ENCODE results near the gene LPO.

Gene LPO

DNA sequence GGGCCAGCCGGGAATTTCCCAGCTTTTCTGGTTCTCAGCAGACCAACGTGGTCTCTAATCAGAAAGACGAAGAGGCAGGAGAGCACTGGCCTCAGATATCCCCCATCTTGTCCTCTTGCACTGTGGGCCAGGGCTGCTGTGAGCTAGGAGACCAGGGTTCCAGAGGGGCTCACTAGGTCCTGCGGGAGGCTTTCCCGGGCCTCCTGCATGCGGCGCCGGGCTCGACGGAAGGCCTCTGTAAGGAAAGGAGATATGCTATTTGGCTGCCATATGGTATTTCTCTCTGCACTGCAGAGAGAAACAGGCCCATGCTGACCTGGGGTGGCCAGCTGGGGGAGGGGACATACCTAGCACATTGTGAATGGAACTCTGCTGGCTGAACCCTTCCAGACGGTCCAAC lies 32.4 kb upstream of the LPO start:
- H3K9me3 ChIP-seq (ENCODE audit: insufficient read depth, low read depth, low read length): no peaks in the 10 kb centered on the region
- H3K27ac ChIP-seq (ENCODE audit: low read depth, low read length): no peak overlapping the region
- 89% methylated on average over 11 of the region's 11 CpGs for WGBS
- no peak overlapping the region for H3K9ac ChIP-seq (ENCODE audit: low read depth, low read length)
- H3K4me3 ChIP-seq (ENCODE audit: low read length): no peak overlapping the region
- peaks cover 34% of the 10 kb centered on the region for H3K36me3 ChIP-seq (ENCODE audit: insufficient read depth, low read length)
- H3K4me1 ChIP-seq (ENCODE audit: insufficient read depth, low read length): no peaks in the 10 kb centered on the region
- no peaks in the 10 kb centered on the region for H3K27me3 ChIP-seq (ENCODE audit: insufficient read depth, low read length)

DNA sequence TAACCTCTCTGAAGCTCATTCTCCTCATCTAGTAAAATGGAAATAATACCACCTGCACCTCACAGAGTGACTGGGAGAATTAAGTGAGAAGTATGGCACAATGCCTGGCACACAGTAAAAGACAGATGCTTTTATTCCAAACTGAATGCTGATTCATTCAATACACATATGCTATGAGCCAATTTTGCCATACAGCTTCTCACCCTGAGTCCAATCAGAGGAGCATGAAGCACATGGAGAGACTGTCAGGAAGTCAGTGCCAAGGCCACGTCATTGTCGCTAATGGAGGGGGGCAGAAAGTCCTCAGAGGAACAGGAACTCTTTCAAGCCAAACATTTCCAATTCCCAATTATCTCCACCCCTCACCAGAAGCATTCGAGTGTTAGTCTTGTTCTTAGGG lies 30.9 kb upstream of the LPO start:
- H3K4me1 ChIP-seq (ENCODE audit: insufficient read depth, low read length): no peaks in the 10 kb centered on the region
- no peaks in the 10 kb centered on the region for H3K27me3 ChIP-seq (ENCODE audit: insufficient read depth, low read length)
- no peak overlapping the region for H3K9ac ChIP-seq (ENCODE audit: low read depth, low read length)
- no peaks in the 10 kb centered on the region for H3K9me3 ChIP-seq (ENCODE audit: insufficient read depth, low read depth, low read length)
- H3K36me3 ChIP-seq (ENCODE audit: insufficient read depth, low read length): peaks cover 42% of the 10 kb centered on the region
- H3K4me3 ChIP-seq (ENCODE audit: low read length): no peak overlapping the region
- WGBS: 94% methylated on average over 3 of the region's 3 CpGs
- no peak overlapping the region for H3K27ac ChIP-seq (ENCODE audit: low read depth, low read length)

DNA sequence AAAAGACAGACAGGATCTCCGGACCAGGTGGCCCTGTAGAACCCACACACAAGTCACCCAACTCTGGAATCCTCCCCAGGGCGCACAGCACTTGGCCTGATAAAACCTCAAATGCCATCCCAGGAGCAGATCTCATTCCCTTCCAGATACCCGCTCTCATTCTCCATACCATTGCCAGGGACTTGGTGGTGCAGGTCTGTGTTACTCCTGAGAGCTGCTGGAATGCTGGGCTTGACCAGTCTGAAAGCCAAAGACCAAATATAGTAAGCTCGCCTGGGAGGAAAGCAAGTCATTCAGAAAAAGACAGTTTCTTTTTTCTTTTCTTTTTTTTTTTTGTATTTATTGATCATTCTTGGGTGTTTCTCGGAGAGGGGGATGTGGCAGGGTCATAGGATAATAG lies 30.0 kb upstream of the LPO start:
- Histone ChIP-seq H3K9ac (ENCODE audit: low read depth, low read length) (no peak overlapping the region), H3K9me3 (ENCODE audit: insufficient read depth, low read depth, low read length) (no peaks in the 10 kb centered on the region), H3K4me3 (ENCODE audit: low read length) (no peak overlapping the region), H3K27ac (ENCODE audit: low read depth, low read length) (no peak overlapping the region), H3K36me3 (ENCODE audit: insufficient read depth, low read length) (peaks cover 51% of the 10 kb centered on the region), H3K4me1 (ENCODE audit: insufficient read depth, low read length) (no peaks in the 10 kb centered on the region), H3K27me3 (ENCODE audit: insufficient read depth, low read length) (no peaks in the 10 kb centered on the region)
- 95% methylated on average over 4 of the region's 5 CpGs for WGBS

DNA sequence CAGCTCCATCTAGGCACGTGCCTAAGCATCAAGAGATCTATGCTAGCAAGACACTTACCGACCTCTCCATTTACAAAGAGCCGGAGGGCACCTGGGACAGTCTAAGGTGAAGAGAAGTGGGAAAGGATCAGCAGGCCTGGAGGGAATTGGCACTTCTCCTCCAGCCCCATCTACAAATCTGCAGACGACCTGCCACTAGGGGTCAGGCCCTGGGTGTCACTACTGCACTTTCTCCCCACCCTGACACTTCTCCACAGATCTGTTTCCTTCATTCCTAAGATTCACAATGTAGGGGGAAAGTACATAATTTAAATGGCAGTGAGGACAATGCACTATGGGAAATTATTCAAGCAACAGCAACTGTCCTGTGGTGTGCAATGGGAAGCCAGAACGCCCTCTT lies 27.5 kb upstream of the LPO start:
- peaks cover 65% of the 10 kb centered on the region for H3K36me3 ChIP-seq (ENCODE audit: insufficient read depth, low read length)
- no peak overlapping the region for H3K4me3 ChIP-seq (ENCODE audit: low read length)
- no peaks in the 10 kb centered on the region for H3K9me3 ChIP-seq (ENCODE audit: insufficient read depth, low read depth, low read length)
- no peaks in the 10 kb centered on the region for H3K27me3 ChIP-seq (ENCODE audit: insufficient read depth, low read length)
- H3K27ac ChIP-seq (ENCODE audit: low read depth, low read length): no peak overlapping the region
- no peak overlapping the region for H3K9ac ChIP-seq (ENCODE audit: low read depth, low read length)
- H3K4me1 ChIP-seq (ENCODE audit: insufficient read depth, low read length): no peaks in the 10 kb centered on the region
- WGBS: 78% methylated on average over 5 of the region's 5 CpGs

DNA sequence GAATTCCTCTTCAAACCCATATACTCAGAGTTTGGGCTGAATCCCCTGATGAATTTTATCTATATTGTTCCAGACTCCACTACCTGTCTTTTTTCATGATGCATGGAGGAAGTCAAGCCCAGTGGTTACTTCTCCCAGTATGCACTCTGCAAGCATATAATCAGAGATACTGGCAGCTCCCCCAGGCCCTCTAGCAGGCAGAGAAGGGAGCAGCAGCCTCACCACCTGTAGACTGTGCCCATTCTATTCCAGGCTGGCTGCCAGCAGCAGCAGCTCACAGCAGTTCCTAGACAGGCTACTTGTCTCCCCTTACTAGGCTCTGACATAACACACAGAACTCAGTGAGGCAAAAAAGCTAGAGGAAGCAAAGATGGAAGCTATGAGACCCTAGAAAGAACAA lies 22.7 kb upstream of the LPO start:
- Histone ChIP-seq H3K4me1 (ENCODE audit: insufficient read depth, low read length) (no peaks in the 10 kb centered on the region), H3K27ac (ENCODE audit: low read depth, low read length) (no peak overlapping the region), H3K4me3 (ENCODE audit: low read length) (no peak overlapping the region), H3K36me3 (ENCODE audit: insufficient read depth, low read length) (peaks cover 38% of the 10 kb centered on the region), H3K9ac (ENCODE audit: low read depth, low read length) (no peak overlapping the region), H3K27me3 (ENCODE audit: insufficient read depth, low read length) (peaks cover 3% of the 10 kb centered on the region; the same call in 1 of the 2 replicates), H3K9me3 (ENCODE audit: insufficient read depth, low read depth, low read length) (no peaks in the 10 kb centered on the region)

DNA sequence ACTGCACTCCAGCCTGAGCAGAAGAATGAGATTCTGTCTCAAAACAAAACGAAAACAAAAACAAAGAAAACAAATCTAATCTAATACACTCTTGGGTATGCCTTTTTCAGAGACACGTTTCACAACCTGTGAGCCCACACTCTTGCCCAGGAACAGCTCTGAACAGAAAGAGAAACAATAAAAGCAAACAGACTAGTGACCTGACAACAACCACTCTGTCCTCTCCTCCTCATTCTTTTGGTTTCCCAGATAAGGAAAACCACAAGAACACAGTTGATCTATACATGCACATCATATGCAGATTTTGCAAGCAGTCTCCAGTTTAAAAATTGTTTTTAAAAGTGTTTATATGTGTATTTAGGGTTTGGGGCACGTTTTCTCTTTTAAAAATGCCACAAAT lies 20.6 kb upstream of the LPO start:
- Histone ChIP-seq H3K9me3 (ENCODE audit: insufficient read depth, low read depth, low read length) (no peaks in the 10 kb centered on the region), H3K4me3 (ENCODE audit: low read length) (no peak overlapping the region), H3K9ac (ENCODE audit: low read depth, low read length) (no peak overlapping the region), H3K27ac (ENCODE audit: low read depth, low read length) (no peak overlapping the region), H3K36me3 (ENCODE audit: insufficient read depth, low read length) (peaks cover 25% of the 10 kb centered on the region), H3K27me3 (ENCODE audit: insufficient read depth, low read length) (peaks cover 3% of the 10 kb centered on the region; the same call in 1 of the 2 replicates), H3K4me1 (ENCODE audit: insufficient read depth, low read length) (no peaks in the 10 kb centered on the region)
- WGBS: 89% methylated on average over 3 of the region's 3 CpGs

DNA sequence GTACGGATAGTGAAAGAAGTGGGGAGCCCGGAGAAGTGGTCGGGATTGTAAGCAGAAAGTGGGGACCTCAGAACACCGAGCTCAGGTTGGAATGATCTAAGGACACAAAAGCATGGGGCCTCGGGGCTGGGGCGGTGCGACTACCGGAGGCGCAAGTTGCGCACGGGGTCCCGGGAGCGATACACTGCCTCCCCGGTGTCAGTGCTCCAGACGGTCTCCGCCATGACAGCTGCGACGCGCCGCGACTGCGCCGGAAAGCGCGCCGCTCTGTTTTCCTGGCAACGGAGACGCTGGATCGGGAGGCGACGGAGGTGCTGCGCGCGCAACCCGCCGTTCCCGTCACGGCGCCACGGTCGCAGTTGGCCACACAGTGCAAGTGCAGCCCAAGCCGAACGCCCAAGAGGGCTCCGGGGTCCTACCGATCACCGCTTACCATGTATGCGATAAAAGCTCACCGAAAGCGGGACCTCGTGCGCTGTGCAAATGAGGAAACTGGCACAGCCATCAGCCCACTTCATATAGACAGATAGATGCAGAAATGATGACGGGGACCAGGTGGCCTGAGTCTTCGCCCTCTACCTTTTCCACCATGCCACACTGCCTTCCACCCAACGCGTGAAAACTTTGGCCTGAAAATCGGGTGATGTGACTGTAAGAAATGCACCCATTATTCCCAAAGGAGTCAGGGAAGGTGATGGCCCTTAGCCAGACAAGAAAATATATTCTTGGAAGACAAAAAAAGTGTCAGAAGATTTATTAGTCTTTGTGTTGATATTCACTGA lies 19.2 kb upstream of the LPO start, which contains the start of gene MKS1:
TSS of gene MKS1 (minus strand) at position 249 of the 782 bp plus-strand sequence. CDS start at position 224, 25 bp downstream.
- Histone ChIP-seq H3K9me3 (ENCODE audit: insufficient read depth, low read depth, low read length) (no peaks in the 10 kb centered on the region), H3K27ac (ENCODE audit: low read depth, low read length) (no peak within 1 kb of the TSS), H3K27me3 (ENCODE audit: insufficient read depth, low read length) (peaks cover 8% of the 10 kb centered on the region; the same call in 1 of the 2 replicates), H3K9ac (ENCODE audit: low read depth, low read length) (peak within 1 kb of the TSS; percentile 67), H3K4me3 (ENCODE audit: low read length) (peak within 1 kb of the TSS; percentile 85), H3K4me1 (ENCODE audit: insufficient read depth, low read length) (peaks cover 3% of the 10 kb centered on the region; the same call in 1 of the 2 replicates), H3K36me3 (ENCODE audit: insufficient read depth, low read length) (peaks cover 13% of the 10 kb centered on the region)
- 8% methylated on average over 56 of the region's 56 CpGs for WGBS

DNA sequence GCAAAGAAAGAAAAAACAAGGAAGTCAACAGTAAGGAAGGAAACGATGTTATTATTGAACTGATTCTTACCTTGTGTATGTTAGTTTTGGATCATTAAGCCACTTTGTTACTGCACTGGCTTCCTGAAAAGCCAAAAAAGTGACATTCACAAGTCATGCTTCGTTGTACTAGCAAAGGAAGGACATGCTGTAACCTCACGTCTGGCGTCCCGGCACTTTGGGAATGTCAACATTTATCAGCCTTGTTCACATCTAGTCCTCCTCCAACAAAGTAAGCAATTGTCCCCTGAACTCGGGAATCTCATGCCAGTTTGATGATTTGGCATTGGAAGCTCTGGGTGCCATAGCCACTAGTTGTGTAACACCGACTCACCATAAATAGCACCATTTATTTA lies 18.6 kb upstream of the LPO start:
- H3K36me3 ChIP-seq (ENCODE audit: insufficient read depth, low read length): peaks cover 9% of the 10 kb centered on the region; the same call in 1 of the 2 replicates
- WGBS: 94% methylated on average over 7 of the region's 7 CpGs
- peak overlapping the region; percentile 60; the same call in 1 of the 2 replicates for H3K9ac ChIP-seq (ENCODE audit: low read depth, low read length)
- no peak overlapping the region for H3K27ac ChIP-seq (ENCODE audit: low read depth, low read length)
- peaks cover 7% of the 10 kb centered on the region; the same call in 1 of the 2 replicates for H3K4me1 ChIP-seq (ENCODE audit: insufficient read depth, low read length)
- peak overlapping the region; percentile 85 for H3K4me3 ChIP-seq (ENCODE audit: low read length)
- H3K27me3 ChIP-seq (ENCODE audit: insufficient read depth, low read length): peaks cover 8% of the 10 kb centered on the region; the same call in 1 of the 2 replicates
- no peaks in the 10 kb centered on the region for H3K9me3 ChIP-seq (ENCODE audit: insufficient read depth, low read depth, low read length)

DNA sequence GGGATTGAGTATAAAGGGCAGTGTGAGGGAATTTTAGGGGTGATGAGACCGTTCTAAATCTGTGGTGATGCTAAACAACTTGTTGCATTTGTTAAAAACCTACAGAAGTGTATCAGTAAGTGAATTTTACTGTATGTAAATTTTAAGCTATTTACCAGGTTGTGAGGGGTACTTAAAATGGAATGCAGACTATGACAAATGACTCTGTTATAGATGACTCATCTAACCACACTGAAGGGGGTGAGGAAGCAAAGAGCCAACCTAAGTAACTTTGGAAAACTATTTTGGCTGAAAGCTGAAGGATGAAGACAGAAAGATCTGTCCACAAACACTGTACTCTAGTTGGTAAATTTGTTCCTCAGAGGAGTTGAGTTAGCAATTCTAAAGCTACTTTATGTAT lies 14.1 kb upstream of the LPO start:
- WGBS: 37% methylated on average over 1 of the region's 1 CpG
- Histone ChIP-seq H3K4me3 (ENCODE audit: low read length) (no peak overlapping the region), H3K27me3 (ENCODE audit: insufficient read depth, low read length) (peaks cover 35% of the 10 kb centered on the region), H3K36me3 (ENCODE audit: insufficient read depth, low read length) (no peaks in the 10 kb centered on the region), H3K4me1 (ENCODE audit: insufficient read depth, low read length) (peaks cover 19% of the 10 kb centered on the region), H3K27ac (ENCODE audit: low read depth, low read length) (no peak overlapping the region), H3K9me3 (ENCODE audit: insufficient read depth, low read depth, low read length) (no peaks in the 10 kb centered on the region), H3K9ac (ENCODE audit: low read depth, low read length) (no peak overlapping the region)

DNA sequence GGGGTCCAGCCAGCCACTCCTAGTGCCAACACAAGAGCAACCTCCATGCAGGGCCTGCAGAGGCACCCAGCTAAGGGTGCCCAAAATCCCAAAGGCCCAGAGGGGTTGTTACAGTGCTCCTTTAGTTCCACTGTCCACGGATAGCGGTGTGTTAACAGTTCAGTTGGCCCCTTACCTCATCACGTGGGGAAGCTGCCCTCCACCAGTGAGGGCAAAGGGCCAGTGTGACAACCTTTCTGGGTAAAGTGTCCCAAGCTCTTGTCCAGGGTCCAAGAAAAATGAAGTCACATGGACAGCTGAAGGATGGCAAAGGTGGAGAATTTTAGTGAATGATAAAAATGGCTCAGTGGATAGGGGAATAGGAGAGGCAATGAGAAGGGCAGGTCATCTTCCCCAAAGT lies 10.7 kb upstream of the LPO start:
- WGBS: 92% methylated on average over 3 of the region's 3 CpGs
- H3K4me3 ChIP-seq (ENCODE audit: low read length): no peak overlapping the region

DNA sequence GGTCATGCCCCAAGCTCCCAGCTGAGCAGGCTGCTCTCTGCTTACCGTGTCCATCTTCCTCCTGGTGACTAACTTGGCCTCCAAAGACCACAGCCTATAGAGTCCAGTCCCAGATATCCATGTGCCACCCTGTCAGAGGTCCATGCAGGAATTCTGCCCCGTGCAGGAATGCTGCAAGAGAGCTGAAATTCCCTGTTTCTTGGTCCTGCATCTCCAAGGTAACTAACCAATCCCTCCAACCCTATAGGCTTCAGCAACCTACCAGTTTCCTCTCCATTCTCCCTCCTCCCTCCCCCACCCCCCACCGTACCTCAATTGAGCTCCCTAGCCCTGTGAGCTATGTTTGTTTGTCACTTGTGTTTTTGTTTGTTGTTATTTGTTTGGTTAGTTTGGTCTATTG lies 9.7 kb upstream of the LPO start:
- Histone ChIP-seq H3K27ac (ENCODE audit: low read depth, low read length) (no peak overlapping the region), H3K4me3 (ENCODE audit: low read length) (no peak overlapping the region), H3K9ac (ENCODE audit: low read depth, low read length) (no peak overlapping the region), H3K27me3 (ENCODE audit: insufficient read depth, low read length) (peaks cover 49% of the 10 kb centered on the region), H3K4me1 (ENCODE audit: insufficient read depth, low read length) (peaks cover 25% of the 10 kb centered on the region), H3K9me3 (ENCODE audit: insufficient read depth, low read depth, low read length) (no peaks in the 10 kb centered on the region), H3K36me3 (ENCODE audit: insufficient read depth, low read length) (no peaks in the 10 kb centered on the region)
- WGBS: 60% methylated on average over 2 of the region's 3 CpGs

More for the DNA sequence above, 10.7 kb upstream of the LPO start:
- Histone ChIP-seq H3K9ac (ENCODE audit: low read depth, low read length) (no peak overlapping the region), H3K36me3 (ENCODE audit: insufficient read depth, low read length) (no peaks in the 10 kb centered on the region), H3K4me1 (ENCODE audit: insufficient read depth, low read length) (peaks cover 21% of the 10 kb centered on the region), H3K27me3 (ENCODE audit: insufficient read depth, low read length) (peaks cover 52% of the 10 kb centered on the region), H3K9me3 (ENCODE audit: insufficient read depth, low read depth, low read length) (no peaks in the 10 kb centered on the region), H3K27ac (ENCODE audit: low read depth, low read length) (no peak overlapping the region)

All from HUES64 (cell line).